GM19463 (cell line): Measurements from ENCODE around the gene MEN1.

ENCODE experiments used
- ATAC-seq: cut with Tn5 transposase; IDR thresholded peaks from one replicate; pipeline ENCODE4 v1.9.1; 2021; ENCODE audit warnings: mild to moderate bottlenecking, moderate library complexity; ENCODE audit not compliant: unreplicated experiment

MEN1 gene

GRCh38 chr11:64788321-64789215 is 21.8 kb downstream of the MEN1 start:
- no peak for ATAC-seq

GRCh38 chr11:64787526-64788320 is 22.6 kb downstream of the MEN1 start:
- no peak for ATAC-seq

- ATAC-seq: no peak
These were observed 24.0 kb downstream of the MEN1 start for GRCh38 chr11:64786308-64786707.

GRCh38 chr11:64784813-64785581 is 25.4 kb downstream of the MEN1 start:
- ATAC-seq: no peak

- ATAC-seq: peak; percentile 83
These were observed 31.7 kb downstream of the MEN1 start, which contains the start of gene SF1 for GRCh38 chr11:64778473-64779298. Gene SF1 (minus strand): TSS chr11:64778542. CDS start chr11:64778392, 150 bp downstream.

GRCh38 chr11:64778223-64778472 is 32.2 kb downstream of the MEN1 start:
- no peak for ATAC-seq

- peak; percentile 12 for ATAC-seq
These were observed 32.7 kb downstream of the MEN1 start for GRCh38 chr11:64777449-64778222.

GRCh38 chr11:64776875-64777274 is 33.5 kb downstream of the MEN1 start:
- ATAC-seq: no peak

GRCh38 chr11:64776425-64776824 is 33.9 kb downstream of the MEN1 start:
- no peak for ATAC-seq

- ATAC-seq: no peak
These were observed 36.2 kb downstream of the MEN1 start for GRCh38 chr11:64774144-64774543.

GRCh38 chr11:64772303-64773018 is 37.9 kb downstream of the MEN1 start:
- ATAC-seq: no peak

GRCh38 chr11:64771861-64772260 is 38.5 kb downstream of the MEN1 start:
- no peak for ATAC-seq

- no peak for ATAC-seq
These were observed 40.2 kb downstream of the MEN1 start for GRCh38 chr11:64770120-64770519.

- no peak for ATAC-seq
These were observed 41.1 kb downstream of the MEN1 start for GRCh38 chr11:64769283-64769682.

- no peak for ATAC-seq
These were observed 42.1 kb downstream of the MEN1 start for GRCh38 chr11:64768300-64768694.

- ATAC-seq: no peak
These were observed 42.7 kb downstream of the MEN1 start for GRCh38 chr11:64767344-64768299.

- no peak for ATAC-seq
These were observed 43.5 kb downstream of the MEN1 start for GRCh38 chr11:64766881-64767280.
